Measurements from ENCODE around the gene SLC15A1. TPM values are rescaled to one million over a fixed set of nuclear protein-coding genes. Genes with fewer than 3 reads are reported as not detected.

Gene SLC15A1
- polyA plus RNA-seq, 3 donors, result not detected

GRCh38 chr13:98796798-98797197 lies 44.3 kb upstream of the SLC15A1 start:
- H3K4me3 Mint-ChIP-seq, result no peak overlapping the region
- no peaks in the 10 kb centered on the region for H3K27me3 ChIP-seq (ENCODE audit: control insufficient read depth in 2 of 2, insufficient read depth in 2 of 2, low read length in 2 of 2)
- no peaks in the 10 kb centered on the region for H3K4me1 ChIP-seq (ENCODE audit: control insufficient read depth in 1 of 2, insufficient read depth in 2 of 2, low read length in 2 of 2)
- no peak overlapping the region for H2AFZ ChIP-seq (ENCODE audit: insufficient read depth, low read depth, low read length, poor library complexity, severe bottlenecking)
- no peaks in the 10 kb centered on the region for H3K36me3 Mint-ChIP-seq
- H3K27ac ChIP-seq (ENCODE audit: low read depth in 1 of 2, low read length in 2 of 2), result no peak overlapping the region
- H3K27ac Mint-ChIP-seq, result no peak overlapping the region
- peaks cover 0 to 7% (median 6%) of the 10 kb centered on the region in 3 donors for H3K27me3 Mint-ChIP-seq (ENCODE audit: low read depth in 3 of 3)
- no peaks in the 10 kb centered on the region for H3K36me3 ChIP-seq (replicated peaks in 1 of 2; ENCODE audit: control insufficient read depth in 1 of 2, insufficient read depth in 2 of 2, low read length in 2 of 2)
- TF ChIP-seq, protein P1, sequence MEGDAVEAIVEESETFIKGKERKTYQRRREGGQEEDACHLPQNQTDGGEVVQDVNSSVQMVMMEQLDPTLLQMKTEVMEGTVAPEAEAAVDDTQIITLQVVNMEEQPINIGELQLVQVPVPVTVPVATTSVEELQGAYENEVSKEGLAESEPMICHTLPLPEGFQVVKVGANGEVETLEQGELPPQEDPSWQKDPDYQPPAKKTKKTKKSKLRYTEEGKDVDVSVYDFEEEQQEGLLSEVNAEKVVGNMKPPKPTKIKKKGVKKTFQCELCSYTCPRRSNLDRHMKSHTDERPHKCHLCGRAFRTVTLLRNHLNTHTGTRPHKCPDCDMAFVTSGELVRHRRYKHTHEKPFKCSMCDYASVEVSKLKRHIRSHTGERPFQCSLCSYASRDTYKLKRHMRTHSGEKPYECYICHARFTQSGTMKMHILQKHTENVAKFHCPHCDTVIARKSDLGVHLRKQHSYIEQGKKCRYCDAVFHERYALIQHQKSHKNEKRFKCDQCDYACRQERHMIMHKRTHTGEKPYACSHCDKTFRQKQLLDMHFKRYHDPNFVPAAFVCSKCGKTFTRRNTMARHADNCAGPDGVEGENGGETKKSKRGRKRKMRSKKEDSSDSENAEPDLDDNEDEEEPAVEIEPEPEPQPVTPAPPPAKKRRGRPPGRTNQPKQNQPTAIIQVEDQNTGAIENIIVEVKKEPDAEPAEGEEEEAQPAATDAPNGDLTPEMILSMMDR (IDR thresholded peaks at IDR 0.05), result no peak
- H3K9ac ChIP-seq (ENCODE audit: insufficient read depth, low read length, poor library complexity, severe bottlenecking), result no peak overlapping the region
- H3K4me2 ChIP-seq (replicated peaks; ENCODE audit: extremely low read depth, low read length, poor library complexity, severe bottlenecking), result no peak overlapping the region
- no peaks in the 10 kb centered on the region for H4K20me1 ChIP-seq (ENCODE audit: insufficient read depth, low read length)
- H3K4me1 Mint-ChIP-seq, result no peaks in the 10 kb centered on the region
- no peak for DNase-seq
- no peaks in the 10 kb centered on the region for H3K79me2 ChIP-seq (ENCODE audit: insufficient read depth, low read length)
- no peak overlapping the region for H3K4me3 ChIP-seq (replicated peaks in 1 of 3; ENCODE audit: low read depth in 2 of 3, low read length in 3 of 3)
- 91% methylated on average over 9 of the region's 10 CpGs for WGBS (ENCODE audit: insufficient coverage)
- intact Hi-C loops (cut with micrococcal nuclease), result no loop called here
- peaks cover 0 to 2% (median 0%) of the 10 kb centered on the region in 7 donors for H3K9me3 Mint-ChIP-seq
- no peaks in the 10 kb centered on the region for H3K9me3 ChIP-seq (replicated peaks in 1 of 2; ENCODE audit: control insufficient read depth in 1 of 2, insufficient read depth in 1 of 2, low read length in 2 of 2)

GRCh38 chr13:98796191-98796590 lies 43.7 kb upstream of the SLC15A1 start:
- no peaks in the 10 kb centered on the region for H3K79me2 ChIP-seq (ENCODE audit: insufficient read depth, low read length)
- Mint-ChIP-seq H3K4me1 (no peaks in the 10 kb centered on the region), H3K4me3 (no peak overlapping the region), H3K9me3 (peaks cover 0 to 2% (median 0%) of the 10 kb centered on the region in 7 donors), H3K36me3 (no peaks in the 10 kb centered on the region), H3K27me3 (ENCODE audit: low read depth in 3 of 3) (peaks cover 0 to 7% (median 6%) of the 10 kb centered on the region in 3 donors), H3K27ac (no peak overlapping the region)
- TF ChIP-seq, protein P1 (IDR thresholded peaks at IDR 0.05), result no peak
- no peaks in the 10 kb centered on the region for H3K4me1 ChIP-seq (ENCODE audit: control insufficient read depth in 1 of 2, insufficient read depth in 2 of 2, low read length in 2 of 2)
- H3K27me3 ChIP-seq (ENCODE audit: control insufficient read depth in 2 of 2, insufficient read depth in 2 of 2, low read length in 2 of 2), result no peaks in the 10 kb centered on the region
- H3K9me3 ChIP-seq (replicated peaks in 1 of 2; ENCODE audit: control insufficient read depth in 1 of 2, insufficient read depth in 1 of 2, low read length in 2 of 2), result no peaks in the 10 kb centered on the region
- H3K36me3 ChIP-seq (replicated peaks in 1 of 2; ENCODE audit: control insufficient read depth in 1 of 2, insufficient read depth in 2 of 2, low read length in 2 of 2), result no peaks in the 10 kb centered on the region
- no peak overlapping the region for H2AFZ ChIP-seq (ENCODE audit: insufficient read depth, low read depth, low read length, poor library complexity, severe bottlenecking)
- no peak for DNase-seq
- no peak overlapping the region for H3K27ac ChIP-seq (ENCODE audit: low read depth in 1 of 2, low read length in 2 of 2)
- WGBS (ENCODE audit: insufficient coverage), result 92% methylated on average over 2 of the region's 5 CpGs
- no peaks in the 10 kb centered on the region for H4K20me1 ChIP-seq (ENCODE audit: insufficient read depth, low read length)
- no peak overlapping the region for H3K9ac ChIP-seq (ENCODE audit: insufficient read depth, low read length, poor library complexity, severe bottlenecking)
- intact Hi-C loops (cut with micrococcal nuclease), result no loop called here
- no peak overlapping the region for H3K4me2 ChIP-seq (replicated peaks; ENCODE audit: extremely low read depth, low read length, poor library complexity, severe bottlenecking)
- H3K4me3 ChIP-seq (replicated peaks in 1 of 3; ENCODE audit: low read depth in 2 of 3, low read length in 3 of 3), result no peak overlapping the region

All from CD14-positive monocyte (primary cell).